ENCODE measurements around the gene MOSPD3.

DNA sequence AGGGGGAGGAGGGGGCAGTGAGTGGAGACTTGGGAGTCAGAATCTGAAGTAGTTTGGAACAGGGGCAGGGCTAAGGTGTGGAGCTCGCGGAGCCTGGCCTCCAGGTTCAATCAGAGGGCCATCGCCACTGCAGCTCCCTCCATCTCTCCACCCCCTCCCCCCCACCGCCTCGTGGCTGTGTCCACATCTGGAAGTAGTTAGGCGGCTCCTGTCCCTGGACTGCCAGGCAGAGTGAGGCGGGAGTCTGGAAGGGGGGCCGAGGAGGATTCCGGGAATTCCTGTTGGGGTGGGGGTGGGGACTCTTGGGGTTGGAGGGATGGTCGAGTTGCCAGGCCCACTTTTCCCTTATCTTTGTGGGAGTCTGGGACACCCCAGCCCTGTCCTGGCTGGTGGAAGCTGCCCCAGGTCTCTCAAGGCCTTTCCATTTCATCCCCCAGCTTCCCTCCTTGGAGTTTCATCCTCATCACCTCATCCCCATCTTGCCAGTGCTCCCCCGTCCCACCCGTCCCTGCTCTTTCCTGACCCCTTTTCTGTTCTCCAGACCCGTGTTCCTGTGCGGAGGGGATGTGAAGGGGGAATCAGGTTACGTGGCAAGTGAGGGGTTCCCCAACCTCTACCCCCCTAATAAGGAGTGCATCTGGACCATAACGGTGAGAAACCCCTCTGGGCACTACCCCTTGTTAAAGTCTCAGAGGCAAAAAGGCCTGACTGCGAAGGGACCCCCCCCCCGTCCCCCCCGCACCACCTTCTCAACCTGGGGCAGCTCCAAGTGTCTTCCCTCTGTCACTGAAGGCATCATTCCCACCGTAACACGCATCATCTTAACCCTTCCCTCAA is 9.2 kb upstream of the MOSPD3 start:
- TF ChIP-seq, protein P1, sequence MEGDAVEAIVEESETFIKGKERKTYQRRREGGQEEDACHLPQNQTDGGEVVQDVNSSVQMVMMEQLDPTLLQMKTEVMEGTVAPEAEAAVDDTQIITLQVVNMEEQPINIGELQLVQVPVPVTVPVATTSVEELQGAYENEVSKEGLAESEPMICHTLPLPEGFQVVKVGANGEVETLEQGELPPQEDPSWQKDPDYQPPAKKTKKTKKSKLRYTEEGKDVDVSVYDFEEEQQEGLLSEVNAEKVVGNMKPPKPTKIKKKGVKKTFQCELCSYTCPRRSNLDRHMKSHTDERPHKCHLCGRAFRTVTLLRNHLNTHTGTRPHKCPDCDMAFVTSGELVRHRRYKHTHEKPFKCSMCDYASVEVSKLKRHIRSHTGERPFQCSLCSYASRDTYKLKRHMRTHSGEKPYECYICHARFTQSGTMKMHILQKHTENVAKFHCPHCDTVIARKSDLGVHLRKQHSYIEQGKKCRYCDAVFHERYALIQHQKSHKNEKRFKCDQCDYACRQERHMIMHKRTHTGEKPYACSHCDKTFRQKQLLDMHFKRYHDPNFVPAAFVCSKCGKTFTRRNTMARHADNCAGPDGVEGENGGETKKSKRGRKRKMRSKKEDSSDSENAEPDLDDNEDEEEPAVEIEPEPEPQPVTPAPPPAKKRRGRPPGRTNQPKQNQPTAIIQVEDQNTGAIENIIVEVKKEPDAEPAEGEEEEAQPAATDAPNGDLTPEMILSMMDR (IDR thresholded peaks at IDR 0.05) = no peak
- TF ChIP-seq POLR2AphosphoS5 (IDR thresholded peaks at IDR 0.05; ENCODE audit: low read depth, low read length) (no peak), SIN3A (IDR thresholded peaks at IDR 0.05; ENCODE audit: borderline replicate concordance, insufficient read depth, low read depth, low read length) (no peak)
- TF ChIP-seq, protein P2, sequence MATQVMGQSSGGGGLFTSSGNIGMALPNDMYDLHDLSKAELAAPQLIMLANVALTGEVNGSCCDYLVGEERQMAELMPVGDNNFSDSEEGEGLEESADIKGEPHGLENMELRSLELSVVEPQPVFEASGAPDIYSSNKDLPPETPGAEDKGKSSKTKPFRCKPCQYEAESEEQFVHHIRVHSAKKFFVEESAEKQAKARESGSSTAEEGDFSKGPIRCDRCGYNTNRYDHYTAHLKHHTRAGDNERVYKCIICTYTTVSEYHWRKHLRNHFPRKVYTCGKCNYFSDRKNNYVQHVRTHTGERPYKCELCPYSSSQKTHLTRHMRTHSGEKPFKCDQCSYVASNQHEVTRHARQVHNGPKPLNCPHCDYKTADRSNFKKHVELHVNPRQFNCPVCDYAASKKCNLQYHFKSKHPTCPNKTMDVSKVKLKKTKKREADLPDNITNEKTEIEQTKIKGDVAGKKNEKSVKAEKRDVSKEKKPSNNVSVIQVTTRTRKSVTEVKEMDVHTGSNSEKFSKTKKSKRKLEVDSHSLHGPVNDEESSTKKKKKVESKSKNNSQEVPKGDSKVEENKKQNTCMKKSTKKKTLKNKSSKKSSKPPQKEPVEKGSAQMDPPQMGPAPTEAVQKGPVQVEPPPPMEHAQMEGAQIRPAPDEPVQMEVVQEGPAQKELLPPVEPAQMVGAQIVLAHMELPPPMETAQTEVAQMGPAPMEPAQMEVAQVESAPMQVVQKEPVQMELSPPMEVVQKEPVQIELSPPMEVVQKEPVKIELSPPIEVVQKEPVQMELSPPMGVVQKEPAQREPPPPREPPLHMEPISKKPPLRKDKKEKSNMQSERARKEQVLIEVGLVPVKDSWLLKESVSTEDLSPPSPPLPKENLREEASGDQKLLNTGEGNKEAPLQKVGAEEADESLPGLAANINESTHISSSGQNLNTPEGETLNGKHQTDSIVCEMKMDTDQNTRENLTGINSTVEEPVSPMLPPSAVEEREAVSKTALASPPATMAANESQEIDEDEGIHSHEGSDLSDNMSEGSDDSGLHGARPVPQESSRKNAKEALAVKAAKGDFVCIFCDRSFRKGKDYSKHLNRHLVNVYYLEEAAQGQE (IDR thresholded peaks at IDR 0.05; ENCODE audit: insufficient read depth in 1 of 2, low read depth in 2 of 2, low read length in 1 of 2) = no peak
